Placental pericyte (primary cell): ENCODE measurements around the gene ATG2B. TPM values are rescaled to one million over a fixed set of nuclear protein-coding genes. Genes with fewer than 3 reads are reported as not detected.

ENCODE experiments used
- small RNA-seq: library from RNA; depleted of rRNA; stranded (forward); fragments of <200 nt; gene quantifications from one replicate; pipeline ENCODE3, GENCODE V24; 2012; ENCODE audit warnings: low replicate concordance
- total RNA-seq: library from RNA; depleted of rRNA; stranded (reverse); fragments of >200 nt; gene quantifications from 2 replicates; pipeline ENCODE4 v1.2.3, GENCODE V29; 2012

The ATG2B gene, protein sequence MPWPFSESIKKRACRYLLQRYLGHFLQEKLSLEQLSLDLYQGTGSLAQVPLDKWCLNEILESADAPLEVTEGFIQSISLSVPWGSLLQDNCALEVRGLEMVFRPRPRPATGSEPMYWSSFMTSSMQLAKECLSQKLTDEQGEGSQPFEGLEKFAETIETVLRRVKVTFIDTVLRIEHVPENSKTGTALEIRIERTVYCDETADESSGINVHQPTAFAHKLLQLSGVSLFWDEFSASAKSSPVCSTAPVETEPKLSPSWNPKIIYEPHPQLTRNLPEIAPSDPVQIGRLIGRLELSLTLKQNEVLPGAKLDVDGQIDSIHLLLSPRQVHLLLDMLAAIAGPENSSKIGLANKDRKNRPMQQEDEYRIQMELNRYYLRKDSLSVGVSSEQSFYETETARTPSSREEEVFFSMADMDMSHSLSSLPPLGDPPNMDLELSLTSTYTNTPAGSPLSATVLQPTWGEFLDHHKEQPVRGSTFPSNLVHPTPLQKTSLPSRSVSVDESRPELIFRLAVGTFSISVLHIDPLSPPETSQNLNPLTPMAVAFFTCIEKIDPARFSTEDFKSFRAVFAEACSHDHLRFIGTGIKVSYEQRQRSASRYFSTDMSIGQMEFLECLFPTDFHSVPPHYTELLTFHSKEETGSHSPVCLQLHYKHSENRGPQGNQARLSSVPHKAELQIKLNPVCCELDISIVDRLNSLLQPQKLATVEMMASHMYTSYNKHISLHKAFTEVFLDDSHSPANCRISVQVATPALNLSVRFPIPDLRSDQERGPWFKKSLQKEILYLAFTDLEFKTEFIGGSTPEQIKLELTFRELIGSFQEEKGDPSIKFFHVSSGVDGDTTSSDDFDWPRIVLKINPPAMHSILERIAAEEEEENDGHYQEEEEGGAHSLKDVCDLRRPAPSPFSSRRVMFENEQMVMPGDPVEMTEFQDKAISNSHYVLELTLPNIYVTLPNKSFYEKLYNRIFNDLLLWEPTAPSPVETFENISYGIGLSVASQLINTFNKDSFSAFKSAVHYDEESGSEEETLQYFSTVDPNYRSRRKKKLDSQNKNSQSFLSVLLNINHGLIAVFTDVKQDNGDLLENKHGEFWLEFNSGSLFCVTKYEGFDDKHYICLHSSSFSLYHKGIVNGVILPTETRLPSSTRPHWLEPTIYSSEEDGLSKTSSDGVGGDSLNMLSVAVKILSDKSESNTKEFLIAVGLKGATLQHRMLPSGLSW (N-terminal part only)
- total RNA-seq: 26.3 and 31.4 TPM in 2 replicates

GRCh38 chr14:96362965-96363750 lies at the start of gene ATG2B, which contains the start of gene GSKIP:
Gene ATG2B (minus strand): TSS chr14:96363341. CDS start chr14:96362976, 365 bp downstream.
Gene GSKIP (plus strand): TSS chr14:96363526. CDS start chr14:96382248, 18,722 bp downstream.

GRCh38 chr14:96255501-96256366 lies 107.4 kb downstream of the ATG2B start, which contains the start of gene BDKRB1:
Gene BDKRB1 (plus strand): TSS chr14:96256210. CDS start chr14:96263683, 7,473 bp downstream.

Small RNA genes within 50 kb of the gene (small RNA-seq; reads per million reads assigned to genes)
- 1.1 reads per million, percentile 48 among the genes with 10 or more reads in this experiment for gene RNU2-33P

Other genes with a start within 250 kb of the ATG2B start
- 56.5 and 85.5 TPM in 2 replicates for gene BDKRB2, start 158.5 kb downstream of the ATG2B start, total RNA-seq
- 46.7 and 47.5 TPM in 2 replicates for gene BDKRB1, start 107.1 kb downstream of the ATG2B start, total RNA-seq
- gene GSKIP, start 185 bp upstream of the ATG2B start, total RNA-seq: 26.0 and 44.7 TPM in 2 replicates
- gene AK7, start 28.8 kb upstream of the ATG2B start, total RNA-seq: 0.14 and 2.0 TPM in 2 replicates
- 100 and 140 TPM in 2 replicates for gene PAPOLA, start 139.0 kb upstream of the ATG2B start, total RNA-seq